NCI-H1694 (cell line): ENCODE data around the gene ETF1.
"Not testable (repeated sequence)": the region's sequence is repeated elsewhere in the genome, so short reads cannot be mapped to it uniquely, and the experiment has no call there.

Source experiments
- DNase-seq: peaks from one replicate; lab custom pipeline; 2025; lab: John Stamatoyannopoulos, UW

Gene ETF1

GRCh38 chr5:138490648-138491283, 52.3 kb downstream of the ETF1 start:
- DNase-seq: no peak

- peak; percentile 52 for DNase-seq
These were observed 53.4 kb downstream of the ETF1 start for GRCh38 chr5:138489683-138490061.

GRCh38 chr5:138488481-138488945, 54.5 kb downstream of the ETF1 start:
- DNase-seq: no peak

- DNase-seq: no peak
These were observed 60.4 kb downstream of the ETF1 start for GRCh38 chr5:138482638-138483037.

GRCh38 chr5:138476918-138477317, 66.1 kb downstream of the ETF1 start:
- no peak for DNase-seq

- not testable (repeated sequence) for DNase-seq
These were observed 69.9 kb downstream of the ETF1 start for GRCh38 chr5:138473151-138473550.

GRCh38 chr5:138472353-138472752, 70.7 kb downstream of the ETF1 start:
- DNase-seq: no peak

GRCh38 chr5:138471052-138471361, 72.0 kb downstream of the ETF1 start:
- no peak for DNase-seq

- DNase-seq: no peak
These were observed 72.5 kb downstream of the ETF1 start for GRCh38 chr5:138470322-138471051.

GRCh38 chr5:138469540-138470321, 73.3 kb downstream of the ETF1 start:
- no peak for DNase-seq

GRCh38 chr5:138468966-138469539, 74.0 kb downstream of the ETF1 start:
- DNase-seq: no peak

- no peak for DNase-seq
These were observed 74.7 kb downstream of the ETF1 start for GRCh38 chr5:138468133-138468965.

- DNase-seq: no peak
These were observed 75.3 kb downstream of the ETF1 start for GRCh38 chr5:138467711-138468132.

GRCh38 chr5:138466900-138467710, 75.9 kb downstream of the ETF1 start:
- DNase-seq: no peak

GRCh38 chr5:138466125-138466899, 76.7 kb downstream of the ETF1 start:
- DNase-seq: no peak

GRCh38 chr5:138465261-138466124, 77.5 kb downstream of the ETF1 start, which contains the start of gene EGR1:
Gene EGR1, plus strand, starts transcription at chr5:138465479. Its CDS starts 283 bp downstream, at chr5:138465762.
- DNase-seq: peak; percentile 74

- DNase-seq: peak; percentile 94
These were observed 78.4 kb downstream of the ETF1 start for GRCh38 chr5:138464388-138465260.

GRCh38 chr5:138464008-138464387, 79.0 kb downstream of the ETF1 start:
- peak; percentile 75 for DNase-seq
